ENCODE measurements around the gene SCEL.

The SCEL gene

DNA sequence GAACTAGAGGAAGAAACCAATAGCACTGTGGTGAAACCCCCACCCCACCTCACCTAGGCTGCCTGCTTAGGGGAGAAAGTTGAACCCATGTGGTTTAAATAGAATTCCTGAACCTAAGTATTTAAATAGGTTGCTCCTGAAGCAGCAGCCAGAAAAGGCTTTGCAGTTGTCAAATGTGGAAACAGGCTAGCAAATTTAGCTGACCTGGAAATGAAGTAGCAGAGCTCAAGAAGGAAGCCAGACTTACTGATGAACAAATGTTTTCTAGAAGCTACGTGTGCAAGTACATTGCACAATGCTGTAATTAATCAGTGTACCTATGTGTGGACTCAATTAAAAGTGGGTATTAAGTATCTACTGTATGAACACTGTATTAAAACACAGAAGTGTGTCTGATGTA, 61.3 kb downstream of the SCEL start:
- no peak for DNase-seq (ENCODE audit: low read depth)
- no peak overlapping the region for H3K4me3 ChIP-seq (ENCODE audit: low read depth, low read length)
- TF ChIP-seq, protein P1, sequence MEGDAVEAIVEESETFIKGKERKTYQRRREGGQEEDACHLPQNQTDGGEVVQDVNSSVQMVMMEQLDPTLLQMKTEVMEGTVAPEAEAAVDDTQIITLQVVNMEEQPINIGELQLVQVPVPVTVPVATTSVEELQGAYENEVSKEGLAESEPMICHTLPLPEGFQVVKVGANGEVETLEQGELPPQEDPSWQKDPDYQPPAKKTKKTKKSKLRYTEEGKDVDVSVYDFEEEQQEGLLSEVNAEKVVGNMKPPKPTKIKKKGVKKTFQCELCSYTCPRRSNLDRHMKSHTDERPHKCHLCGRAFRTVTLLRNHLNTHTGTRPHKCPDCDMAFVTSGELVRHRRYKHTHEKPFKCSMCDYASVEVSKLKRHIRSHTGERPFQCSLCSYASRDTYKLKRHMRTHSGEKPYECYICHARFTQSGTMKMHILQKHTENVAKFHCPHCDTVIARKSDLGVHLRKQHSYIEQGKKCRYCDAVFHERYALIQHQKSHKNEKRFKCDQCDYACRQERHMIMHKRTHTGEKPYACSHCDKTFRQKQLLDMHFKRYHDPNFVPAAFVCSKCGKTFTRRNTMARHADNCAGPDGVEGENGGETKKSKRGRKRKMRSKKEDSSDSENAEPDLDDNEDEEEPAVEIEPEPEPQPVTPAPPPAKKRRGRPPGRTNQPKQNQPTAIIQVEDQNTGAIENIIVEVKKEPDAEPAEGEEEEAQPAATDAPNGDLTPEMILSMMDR (conservative IDR thresholded peaks at IDR 0.05; ENCODE audit: low read depth, low read length) = no peak

DNA sequence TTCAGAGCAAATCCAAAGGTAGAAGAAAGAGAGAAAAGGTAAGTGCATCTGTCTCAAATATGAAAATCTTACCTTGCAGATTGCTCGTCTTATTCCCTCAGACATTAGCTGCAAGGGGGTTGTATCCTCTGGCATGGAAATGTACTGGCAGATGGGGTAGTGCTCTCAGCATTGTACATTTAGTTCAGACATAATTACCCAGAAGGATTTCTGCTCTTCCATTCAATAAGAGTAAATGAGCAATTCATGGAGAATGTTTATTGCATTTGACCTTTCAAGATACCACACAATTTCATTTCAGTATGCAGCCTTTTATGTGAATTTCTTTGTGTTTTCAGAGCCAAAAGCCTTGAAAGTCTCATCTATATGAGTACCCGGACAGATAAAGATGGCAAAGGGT, 63.8 kb downstream of the SCEL start:
- DNase-seq (ENCODE audit: low read depth) = no peak
- TF ChIP-seq, protein P1 (conservative IDR thresholded peaks at IDR 0.05; ENCODE audit: low read depth, low read length) = no peak
- H3K4me3 ChIP-seq (ENCODE audit: low read depth, low read length) = no peak overlapping the region

- TF ChIP-seq, protein P1 (conservative IDR thresholded peaks at IDR 0.05; ENCODE audit: low read depth, low read length) = no peak
- H3K4me3 ChIP-seq (ENCODE audit: low read depth, low read length) = no peak overlapping the region
- DNase-seq (ENCODE audit: low read depth) = no peak
Measured at GRCh38 chr13:77600701-77601100, 65.2 kb downstream of the SCEL start.

GRCh38 chr13:77611068-77611467, 75.6 kb downstream of the SCEL start:
- DNase-seq (ENCODE audit: low read depth) = no peak
- no peak overlapping the region for H3K4me3 ChIP-seq (ENCODE audit: low read depth, low read length)
- TF ChIP-seq, protein P1 (conservative IDR thresholded peaks at IDR 0.05; ENCODE audit: low read depth, low read length) = no peak

- no peak for DNase-seq (ENCODE audit: low read depth)
- TF ChIP-seq, protein P1 (conservative IDR thresholded peaks at IDR 0.05; ENCODE audit: low read depth, low read length) = no peak
- no peak overlapping the region for H3K4me3 ChIP-seq (ENCODE audit: low read depth, low read length)
Measured at GRCh38 chr13:77616027-77616426, 80.5 kb downstream of the SCEL start.

GRCh38 chr13:77619655-77620054, 84.1 kb downstream of the SCEL start:
- no peak for DNase-seq (ENCODE audit: low read depth)
- no peak overlapping the region for H3K4me3 ChIP-seq (ENCODE audit: low read depth, low read length)
- TF ChIP-seq, protein P1 (conservative IDR thresholded peaks at IDR 0.05; ENCODE audit: low read depth, low read length) = no peak

DNA sequence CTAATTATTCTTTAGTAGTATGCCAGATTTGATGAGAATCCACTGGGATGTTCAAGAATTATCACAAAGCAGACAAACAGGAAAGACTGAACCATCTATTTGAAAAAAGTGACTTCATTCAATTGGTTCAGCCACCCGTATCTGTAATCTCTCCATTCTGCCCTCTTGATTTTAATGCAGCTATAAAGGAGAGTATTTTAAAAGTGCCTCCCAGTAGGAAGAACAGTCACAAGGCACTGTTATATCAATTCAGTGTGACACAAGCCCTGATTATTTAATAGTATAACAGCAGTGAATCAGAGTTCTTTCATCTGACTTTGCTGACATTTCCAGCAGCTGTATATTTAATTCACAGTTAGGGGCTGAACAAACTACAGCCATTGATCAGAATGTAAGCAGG, 84.6 kb downstream of the SCEL start:
- H3K4me3 ChIP-seq (ENCODE audit: low read depth, low read length) = no peak overlapping the region
- TF ChIP-seq, protein P1 (conservative IDR thresholded peaks at IDR 0.05; ENCODE audit: low read depth, low read length) = no peak

More for the DNA sequence above, 84.6 kb downstream of the SCEL start:
- no peak for DNase-seq (ENCODE audit: low read depth)

Measured in choroid plexus epithelial cell (primary cell).